Measurements from ENCODE around the gene TTLL5.
"Not testable (repeated sequence)": the region's sequence is repeated elsewhere in the genome, so short reads cannot be mapped to it uniquely, and the experiment has no call there.

The TTLL5 gene

GRCh38 chr14:75840911-75841310 is 179.9 kb downstream of the TTLL5 start:
- DNase-seq = no peak

GRCh38 chr14:75842551-75842950 is 181.5 kb downstream of the TTLL5 start:
- no peak for DNase-seq

GRCh38 chr14:75844486-75844885 is 183.4 kb downstream of the TTLL5 start:
- DNase-seq = no peak

GRCh38 chr14:75845136-75845804 is 184.2 kb downstream of the TTLL5 start:
- no peak for DNase-seq

- DNase-seq = not testable (repeated sequence)
Measured at GRCh38 chr14:75846694-75847093, 185.6 kb downstream of the TTLL5 start.

GRCh38 chr14:75847584-75847983 is 186.5 kb downstream of the TTLL5 start:
- no peak for DNase-seq

GRCh38 chr14:75848167-75848913 is 187.3 kb downstream of the TTLL5 start:
- no peak for DNase-seq

GRCh38 chr14:75849300-75849895 is 188.4 kb downstream of the TTLL5 start:
- DNase-seq = no peak

GRCh38 chr14:75851574-75851866 is 190.5 kb downstream of the TTLL5 start:
- no peak for DNase-seq

- DNase-seq = no peak
Measured at GRCh38 chr14:75854111-75854799, 193.2 kb downstream of the TTLL5 start.

GRCh38 chr14:75857199-75857598 is 196.2 kb downstream of the TTLL5 start:
- no peak for DNase-seq

- no peak for DNase-seq
Measured at GRCh38 chr14:75858362-75858761, 197.3 kb downstream of the TTLL5 start.

- DNase-seq = no peak
Measured at GRCh38 chr14:75859746-75860145, 198.7 kb downstream of the TTLL5 start.

GRCh38 chr14:75860561-75861160 is 199.6 kb downstream of the TTLL5 start:
- no peak for DNase-seq

GRCh38 chr14:75861161-75861621 is 200.1 kb downstream of the TTLL5 start:
- no peak for DNase-seq

GRCh38 chr14:75863221-75863620 is 202.2 kb downstream of the TTLL5 start:
- no peak for DNase-seq

GRCh38 chr14:75864352-75864751 is 203.3 kb downstream of the TTLL5 start:
- no peak for DNase-seq

- no peak for DNase-seq
Measured at GRCh38 chr14:75865531-75865930, 204.5 kb downstream of the TTLL5 start.

- no peak for DNase-seq
Measured at GRCh38 chr14:75866970-75867369, 205.9 kb downstream of the TTLL5 start.

- DNase-seq = no peak
Measured at GRCh38 chr14:75871181-75871880, 210.3 kb downstream of the TTLL5 start.

- no peak for DNase-seq
Measured at GRCh38 chr14:75875958-75876357, 214.9 kb downstream of the TTLL5 start.

GRCh38 chr14:75876530-75876929 is 215.5 kb downstream of the TTLL5 start:
- no peak for DNase-seq

- DNase-seq = no peak
Measured at GRCh38 chr14:75877292-75877691, 216.2 kb downstream of the TTLL5 start.
